SU-DHL-6 (cell line): Measurements from ENCODE around the gene GNG7.
"Not testable (repeated sequence)": the region's sequence is repeated elsewhere in the genome, so short reads cannot be mapped to it uniquely, and the experiment has no call there.

Experiments
- H2AFZ ChIP-seq: fragments of 200-600 bp; sonication (generic); 2 replicates; pipeline ENCODE4 v1.6.1; 2014; ENCODE audit warnings: low read depth, mild to moderate bottlenecking, moderate library complexity, mixed read lengths, antibody characterized with exemption, low read length; ENCODE audit not compliant: severe bottlenecking
- H3F3A ChIP-seq: fragments of 200-600 bp; shearing (Covaris generic); 2 replicates; pipeline ENCODE4 v1.6.0; 2016; ENCODE audit warnings: antibody characterized with exemption, mild to moderate bottlenecking; ENCODE audit not compliant: insufficient read depth
- H3K27ac ChIP-seq: fragments of 200-600 bp; sonication (generic); 2 replicates; pipeline ENCODE4 v1.5.1; 2016; ENCODE audit warnings: low read depth, mild to moderate bottlenecking, low read length, moderate library complexity, mixed read lengths
- H3K27me3 ChIP-seq: fragments of 200-600 bp; sonication (generic), shearing (Covaris generic); 2 replicates; pipeline ENCODE4 v1.6.0; 2014; ENCODE audit warnings: mild to moderate bottlenecking, low read length
- H3K36me3 ChIP-seq: fragments of 200-600 bp; sonication (generic); 2 replicates; pipeline ENCODE4 v1.6.1; 2014; ENCODE audit warnings: mild to moderate bottlenecking, low read length, mixed read lengths
- H3K4me2 ChIP-seq: fragments of 300-600, 200-600 bp; shearing (Covaris generic), sonication (generic); 2 replicates; pipeline ENCODE4 v1.6.0; 2014; ENCODE audit warnings: low read length, low read depth, mild to moderate bottlenecking; ENCODE audit not compliant: poor library complexity, severe bottlenecking
- H3K4me3 ChIP-seq: fragments of 200-600 bp; sonication (generic); 2 replicates; pipeline ENCODE4 v1.5.1; 2014; ENCODE audit warnings: antibody characterized with exemption, low read length, mild to moderate bottlenecking, mixed read lengths; ENCODE audit not compliant: insufficient read depth, poor library complexity, severe bottlenecking
- H3K79me2 ChIP-seq: fragments of 200-600 bp; sonication (generic); 2 replicates; pipeline ENCODE4 v1.6.1; 2014; ENCODE audit warnings: mild to moderate bottlenecking, low read length, moderate library complexity; ENCODE audit not compliant: insufficient read depth
- H3K9ac ChIP-seq: fragments of 200-600 bp; sonication (generic); 2 replicates; pipeline ENCODE4 v1.7.0; 2014; ENCODE audit warnings: mild to moderate bottlenecking, low read length
- H3K9me2 ChIP-seq: fragments of 200-600 bp; sonication (generic); replicated peaks from 2 replicates; pipeline ENCODE4 v1.6.1; 2014; ENCODE audit warnings: low read length; ENCODE audit not compliant: insufficient read depth
- H3K9me3 ChIP-seq: fragments of 200-600 bp; sonication (generic); 2 replicates; pipeline ENCODE4 v1.6.1; 2014; ENCODE audit warnings: low read length, mixed read lengths; ENCODE audit not compliant: insufficient read depth
- H4K20me1 ChIP-seq: fragments of 200-600 bp; sonication (generic); 2 replicates; pipeline ENCODE4 v1.6.1; 2014; ENCODE audit warnings: low read depth, mild to moderate bottlenecking, antibody characterized with exemption, low read length, moderate library complexity, mixed read lengths
- CTCF ChIP-seq: fragments of 200-600 bp; sonication (generic); IDR thresholded peaks from one replicate; pipeline ENCODE4 v1.5.1; 2017; ENCODE audit warnings: antibody characterized with exemption, mild to moderate bottlenecking, low read length, moderate library complexity; ENCODE audit not compliant: insufficient read depth, poor library complexity, severe bottlenecking
- EZH2phosphoT487 ChIP-seq: fragments of 200-600 bp; sonication (generic), shearing (Covaris generic); conservative IDR thresholded peaks from 2 replicates; pipeline ENCODE4 v1.6.1; 2018; ENCODE audit warnings: mild to moderate bottlenecking, antibody characterized with exemption, low read length, moderate library complexity, mixed read lengths

Gene GNG7

GRCh38 chr19:2714531-2715269 is 12.2 kb upstream of the GNG7 start:
- H3K9me2 ChIP-seq = no peaks in the 10 kb centered on the region

GRCh38 chr19:2714102-2714501 is 11.6 kb upstream of the GNG7 start:
- not testable (repeated sequence) for H3K36me3 ChIP-seq, H3K27me3 ChIP-seq, H3K27ac ChIP-seq, H3K79me2 ChIP-seq, H3K9ac ChIP-seq, H3K9me2 ChIP-seq, H4K20me1 ChIP-seq, H3K4me3 ChIP-seq, H3F3A ChIP-seq, H2AFZ ChIP-seq, H3K9me3 ChIP-seq, H3K4me2 ChIP-seq

More at GRCh38 chr19:2714531-2715269, 12.2 kb upstream of the GNG7 start:
- Histone ChIP-seq H3F3A (no peaks in the 10 kb centered on the region), H4K20me1 (no peaks in the 10 kb centered on the region), H3K27ac (no peak overlapping the region), H2AFZ (no peak overlapping the region), H3K9me3 (peaks cover 5% of the 10 kb centered on the region; the same call in 1 of the 2 replicates), H3K27me3 (no peaks in the 10 kb centered on the region), H3K4me3 (no peak overlapping the region), H3K9ac (no peak overlapping the region), H3K79me2 (no peaks in the 10 kb centered on the region), H3K4me2 (no peak overlapping the region), H3K36me3 (no peaks in the 10 kb centered on the region)
- TF ChIP-seq EZH2phosphoT487 (no peak), CTCF (no peak)

GRCh38 chr19:2713170-2713569 is 10.7 kb upstream of the GNG7 start:
- H3K27me3 ChIP-seq, H3F3A ChIP-seq, H3K9me3 ChIP-seq, H3K36me3 ChIP-seq, H3K79me2 ChIP-seq, H3K4me3 ChIP-seq, H2AFZ ChIP-seq, H3K9me2 ChIP-seq, H3K27ac ChIP-seq, H4K20me1 ChIP-seq, H3K4me2 ChIP-seq, H3K9ac ChIP-seq: not testable (repeated sequence)

GRCh38 chr19:2711875-2712205 is 9.3 kb upstream of the GNG7 start:
- no peaks in the 10 kb centered on the region for H3K79me2 ChIP-seq
- H3K9me2 ChIP-seq = no peaks in the 10 kb centered on the region
- peaks cover 5% of the 10 kb centered on the region; the same call in 1 of the 2 replicates for H3K9me3 ChIP-seq
- H3K4me2 ChIP-seq = no peak overlapping the region
- no peak overlapping the region for H3K4me3 ChIP-seq
- no peak for TF ChIP-seq EZH2phosphoT487
- no peak for TF ChIP-seq CTCF
- no peaks in the 10 kb centered on the region for H3K36me3 ChIP-seq
- H2AFZ ChIP-seq = no peak overlapping the region
- no peaks in the 10 kb centered on the region for H3K27me3 ChIP-seq
- H3K27ac ChIP-seq = no peak overlapping the region
- no peak overlapping the region for H3K9ac ChIP-seq
- no peaks in the 10 kb centered on the region for H4K20me1 ChIP-seq
- H3F3A ChIP-seq = peaks cover 7% of the 10 kb centered on the region; the same call in 1 of the 2 replicates
